SU-DHL-6 (cell line): Measurements from ENCODE around the gene ITPR2.

Experiments used
- H2AFZ ChIP-seq: fragments of 200-600 bp; sonication (generic); 2 replicates; pipeline ENCODE4 v1.6.1; 2014; ENCODE audit warnings: low read depth, mild to moderate bottlenecking, moderate library complexity, mixed read lengths, antibody characterized with exemption, low read length; ENCODE audit not compliant: severe bottlenecking
- H3F3A ChIP-seq: fragments of 200-600 bp; shearing (Covaris generic); 2 replicates; pipeline ENCODE4 v1.6.0; 2016; ENCODE audit warnings: antibody characterized with exemption, mild to moderate bottlenecking; ENCODE audit not compliant: insufficient read depth
- H3K27ac ChIP-seq: fragments of 200-600 bp; sonication (generic); 2 replicates; pipeline ENCODE4 v1.5.1; 2016; ENCODE audit warnings: low read depth, mild to moderate bottlenecking, low read length, moderate library complexity, mixed read lengths
- H3K27me3 ChIP-seq: fragments of 200-600 bp; sonication (generic), shearing (Covaris generic); 2 replicates; pipeline ENCODE4 v1.6.0; 2014; ENCODE audit warnings: mild to moderate bottlenecking, low read length
- H3K36me3 ChIP-seq: fragments of 200-600 bp; sonication (generic); 2 replicates; pipeline ENCODE4 v1.6.1; 2014; ENCODE audit warnings: mild to moderate bottlenecking, low read length, mixed read lengths
- H3K4me2 ChIP-seq: fragments of 300-600, 200-600 bp; shearing (Covaris generic), sonication (generic); 2 replicates; pipeline ENCODE4 v1.6.0; 2014; ENCODE audit warnings: low read length, low read depth, mild to moderate bottlenecking; ENCODE audit not compliant: poor library complexity, severe bottlenecking
- H3K4me3 ChIP-seq: fragments of 200-600 bp; sonication (generic); 2 replicates; pipeline ENCODE4 v1.5.1; 2014; ENCODE audit warnings: antibody characterized with exemption, low read length, mild to moderate bottlenecking, mixed read lengths; ENCODE audit not compliant: insufficient read depth, poor library complexity, severe bottlenecking
- H3K79me2 ChIP-seq: fragments of 200-600 bp; sonication (generic); 2 replicates; pipeline ENCODE4 v1.6.1; 2014; ENCODE audit warnings: mild to moderate bottlenecking, low read length, moderate library complexity; ENCODE audit not compliant: insufficient read depth
- H3K9ac ChIP-seq: fragments of 200-600 bp; sonication (generic); 2 replicates; pipeline ENCODE4 v1.7.0; 2014; ENCODE audit warnings: mild to moderate bottlenecking, low read length
- H3K9me2 ChIP-seq: fragments of 200-600 bp; sonication (generic); replicated peaks from 2 replicates; pipeline ENCODE4 v1.6.1; 2014; ENCODE audit warnings: low read length; ENCODE audit not compliant: insufficient read depth
- H3K9me3 ChIP-seq: fragments of 200-600 bp; sonication (generic); 2 replicates; pipeline ENCODE4 v1.6.1; 2014; ENCODE audit warnings: low read length, mixed read lengths; ENCODE audit not compliant: insufficient read depth
- H4K20me1 ChIP-seq: fragments of 200-600 bp; sonication (generic); 2 replicates; pipeline ENCODE4 v1.6.1; 2014; ENCODE audit warnings: low read depth, mild to moderate bottlenecking, antibody characterized with exemption, low read length, moderate library complexity, mixed read lengths
- EZH2phosphoT487 ChIP-seq: fragments of 200-600 bp; sonication (generic), shearing (Covaris generic); conservative IDR thresholded peaks from 2 replicates; pipeline ENCODE4 v1.6.1; 2018; ENCODE audit warnings: mild to moderate bottlenecking, antibody characterized with exemption, low read length, moderate library complexity, mixed read lengths
- TF ChIP-seq, protein P1 (sequence below): fragments of 200-600 bp; sonication (generic); IDR thresholded peaks from one replicate; pipeline ENCODE4 v1.5.1; 2017; ENCODE audit warnings: antibody characterized with exemption, mild to moderate bottlenecking, low read length, moderate library complexity; ENCODE audit not compliant: insufficient read depth, poor library complexity, severe bottlenecking

Gene ITPR2

DNA sequence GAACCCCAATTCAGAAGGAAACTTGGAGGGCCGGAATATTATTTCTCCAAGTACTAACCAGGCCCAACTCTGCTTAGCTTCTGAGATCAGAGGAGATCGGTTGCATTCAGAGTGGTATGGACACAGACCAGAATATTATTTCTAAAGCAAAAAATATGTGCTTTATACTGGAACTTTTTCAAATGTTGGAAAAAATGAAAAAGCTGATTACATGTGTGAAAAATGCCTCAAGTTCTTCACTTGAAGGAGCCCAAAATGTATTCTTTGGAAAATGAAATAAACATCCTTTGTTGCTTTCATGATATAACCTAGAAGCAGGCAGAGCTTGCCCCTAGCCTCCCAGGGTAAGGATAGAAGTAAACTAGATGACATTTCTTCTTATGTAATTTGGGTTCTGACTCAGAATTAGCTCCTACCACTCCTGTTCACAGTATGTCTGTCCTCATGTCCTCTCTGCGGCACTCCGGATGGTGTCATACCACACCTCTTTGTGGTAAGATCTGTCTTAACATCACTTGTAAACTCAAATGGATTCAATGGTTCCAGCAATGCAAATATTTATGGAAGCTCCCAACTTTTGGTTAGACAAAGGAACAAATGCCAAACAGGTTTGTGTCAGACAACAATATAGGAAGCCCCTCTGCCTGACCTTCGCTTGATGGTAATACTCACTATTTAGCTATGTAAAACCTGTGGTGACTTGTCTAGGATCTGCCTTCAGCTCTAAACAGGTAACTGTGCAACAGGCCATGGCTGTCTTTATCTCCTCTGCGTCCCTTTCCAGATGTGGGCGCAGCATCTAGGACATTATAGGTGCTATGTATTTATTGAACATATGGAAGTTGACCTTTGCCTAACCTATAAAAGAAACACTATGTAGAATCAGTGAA lies 459.1 kb downstream of the ITPR2 start:
- Histone ChIP-seq H3K4me2 (no peak overlapping the region), H4K20me1 (no peaks in the 10 kb centered on the region), H3K4me3 (no peak overlapping the region), H3K9me2 (no peaks in the 10 kb centered on the region), H3K79me2 (no peaks in the 10 kb centered on the region), H3K9ac (no peak overlapping the region), H3K27ac (no peak overlapping the region), H3F3A (no peaks in the 10 kb centered on the region), H2AFZ (no peak overlapping the region), H3K27me3 (no peaks in the 10 kb centered on the region), H3K36me3 (no peaks in the 10 kb centered on the region), H3K9me3 (no peaks in the 10 kb centered on the region)
- no peak for TF ChIP-seq EZH2phosphoT487
- TF ChIP-seq, protein P1, sequence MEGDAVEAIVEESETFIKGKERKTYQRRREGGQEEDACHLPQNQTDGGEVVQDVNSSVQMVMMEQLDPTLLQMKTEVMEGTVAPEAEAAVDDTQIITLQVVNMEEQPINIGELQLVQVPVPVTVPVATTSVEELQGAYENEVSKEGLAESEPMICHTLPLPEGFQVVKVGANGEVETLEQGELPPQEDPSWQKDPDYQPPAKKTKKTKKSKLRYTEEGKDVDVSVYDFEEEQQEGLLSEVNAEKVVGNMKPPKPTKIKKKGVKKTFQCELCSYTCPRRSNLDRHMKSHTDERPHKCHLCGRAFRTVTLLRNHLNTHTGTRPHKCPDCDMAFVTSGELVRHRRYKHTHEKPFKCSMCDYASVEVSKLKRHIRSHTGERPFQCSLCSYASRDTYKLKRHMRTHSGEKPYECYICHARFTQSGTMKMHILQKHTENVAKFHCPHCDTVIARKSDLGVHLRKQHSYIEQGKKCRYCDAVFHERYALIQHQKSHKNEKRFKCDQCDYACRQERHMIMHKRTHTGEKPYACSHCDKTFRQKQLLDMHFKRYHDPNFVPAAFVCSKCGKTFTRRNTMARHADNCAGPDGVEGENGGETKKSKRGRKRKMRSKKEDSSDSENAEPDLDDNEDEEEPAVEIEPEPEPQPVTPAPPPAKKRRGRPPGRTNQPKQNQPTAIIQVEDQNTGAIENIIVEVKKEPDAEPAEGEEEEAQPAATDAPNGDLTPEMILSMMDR: no peak

DNA sequence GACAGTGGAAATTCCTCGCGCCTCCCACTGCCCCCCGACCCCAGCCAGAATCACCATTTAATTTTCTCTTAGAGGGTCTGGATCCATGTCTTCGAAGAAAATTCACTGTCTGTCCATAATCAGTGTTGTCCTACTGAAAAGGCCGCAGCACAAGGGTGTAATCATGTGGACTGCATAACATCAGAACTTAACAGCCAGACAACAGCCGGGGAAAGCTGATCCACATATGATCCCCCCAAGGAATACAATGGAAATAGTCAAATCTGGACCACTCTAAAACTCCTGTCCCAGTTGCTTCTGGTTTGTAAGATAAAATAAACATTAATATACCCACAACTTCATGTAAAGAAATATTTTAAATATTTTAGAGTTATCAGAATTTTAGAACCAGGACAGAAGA lies 460.1 kb downstream of the ITPR2 start:
- no peaks in the 10 kb centered on the region for H3F3A ChIP-seq

DNA sequence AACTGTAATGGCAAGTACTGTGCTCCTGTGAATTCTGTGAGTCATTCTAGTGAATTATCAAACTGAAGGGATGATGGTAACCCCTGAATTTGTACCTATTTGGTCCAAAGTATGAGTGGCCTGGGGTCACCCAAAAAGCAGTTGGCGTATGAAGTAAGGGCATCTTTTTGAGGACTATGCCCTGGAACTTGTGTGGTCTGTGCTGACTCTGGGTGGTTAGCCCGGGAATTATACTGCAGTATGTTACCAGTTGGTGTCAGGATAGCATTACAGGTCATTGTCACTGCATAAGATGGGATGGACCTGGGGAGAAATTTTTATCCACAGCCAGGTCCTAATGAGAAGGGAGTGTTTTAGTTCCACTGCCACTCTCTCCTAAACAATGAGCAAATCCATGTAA lies 462.9 kb downstream of the ITPR2 start:
- Histone ChIP-seq H3K27me3 (no peaks in the 10 kb centered on the region), H3K9ac (no peak overlapping the region), H3K4me3 (no peak overlapping the region), H3K4me2 (no peak overlapping the region), H3K79me2 (no peaks in the 10 kb centered on the region), H4K20me1 (no peaks in the 10 kb centered on the region), H2AFZ (no peak overlapping the region), H3F3A (no peaks in the 10 kb centered on the region), H3K36me3 (no peaks in the 10 kb centered on the region), H3K9me3 (no peaks in the 10 kb centered on the region), H3K9me2 (no peaks in the 10 kb centered on the region), H3K27ac (no peak overlapping the region)
- TF ChIP-seq, protein P1: no peak
- TF ChIP-seq EZH2phosphoT487: no peak

More for the DNA sequence above, 460.1 kb downstream of the ITPR2 start:
- Histone ChIP-seq H3K27me3 (no peaks in the 10 kb centered on the region), H3K9ac (no peak overlapping the region), H3K9me2 (no peaks in the 10 kb centered on the region), H3K4me2 (no peak overlapping the region), H3K9me3 (no peaks in the 10 kb centered on the region), H3K27ac (no peak overlapping the region), H3K79me2 (no peaks in the 10 kb centered on the region), H3K36me3 (no peaks in the 10 kb centered on the region), H4K20me1 (no peaks in the 10 kb centered on the region), H2AFZ (no peak overlapping the region), H3K4me3 (no peak overlapping the region)
- TF ChIP-seq EZH2phosphoT487: no peak
- TF ChIP-seq, protein P1: no peak
